H7 (cell line): Measurements from ENCODE around the gene YEATS2. TPM values are rescaled to one million over a fixed set of nuclear protein-coding genes. Genes with fewer than 3 reads are reported as not detected.
"Not testable (repeated sequence)": the region's sequence is repeated elsewhere in the genome, so short reads cannot be mapped to it uniquely, and the experiment has no call there.

Experiments used
- DNase-seq: peaks from one replicate; pipeline ENCODE4 v3.0.0; 2012
- H3K27me3 ChIP-seq: 2 replicates; pipeline ENCODE4 v1.6.0; 2011; ENCODE audit warnings: mild to moderate bottlenecking, low read length; ENCODE audit not compliant: control insufficient read depth, insufficient read depth
- H3K36me3 ChIP-seq: replicated peaks from 2 replicates; pipeline ENCODE4 v1.5.1; 2011; ENCODE audit warnings: low read length; ENCODE audit not compliant: control insufficient read depth, insufficient read depth
- H3K4me3 ChIP-seq: 2 replicates; pipeline ENCODE4 v1.5.1; 2011; ENCODE audit warnings: low read depth, mild to moderate bottlenecking, control low read depth, low read length, moderate library complexity; ENCODE audit not compliant: insufficient read depth
- total RNA-seq: library from RNA; depleted of rRNA; stranded (reverse); fragments of >200 nt; shearing (Covaris generic); gene quantifications from 2 replicates; pipeline ENCODE4 v1.2.3, GENCODE V29; 2014

YEATS2 gene
- total RNA-seq, 1 experiment from 2014 or later = 46.5 TPM

- H3K36me3 ChIP-seq = 0 out of 2 replicates have a peak, but pooled peaks cover 1% of the 10 kb centered on the region
- no peaks in the 10 kb centered on the region for H3K27me3 ChIP-seq
- peak overlapping the region; percentile 92 for H3K4me3 ChIP-seq
- peak; percentile 83 for DNase-seq
Observed at GRCh38 chr3:183698318-183698751, 738 bp downstream of the YEATS2 start.

- peak; percentile 32 for DNase-seq
- peak overlapping the region; percentile 92 for H3K4me3 ChIP-seq
- 0 out of 2 replicates have a peak, but pooled peaks cover 1% of the 10 kb centered on the region for H3K36me3 ChIP-seq
- no peaks in the 10 kb centered on the region for H3K27me3 ChIP-seq
Observed at GRCh38 chr3:183698756-183699155, 1.2 kb downstream of the YEATS2 start.

DNA sequence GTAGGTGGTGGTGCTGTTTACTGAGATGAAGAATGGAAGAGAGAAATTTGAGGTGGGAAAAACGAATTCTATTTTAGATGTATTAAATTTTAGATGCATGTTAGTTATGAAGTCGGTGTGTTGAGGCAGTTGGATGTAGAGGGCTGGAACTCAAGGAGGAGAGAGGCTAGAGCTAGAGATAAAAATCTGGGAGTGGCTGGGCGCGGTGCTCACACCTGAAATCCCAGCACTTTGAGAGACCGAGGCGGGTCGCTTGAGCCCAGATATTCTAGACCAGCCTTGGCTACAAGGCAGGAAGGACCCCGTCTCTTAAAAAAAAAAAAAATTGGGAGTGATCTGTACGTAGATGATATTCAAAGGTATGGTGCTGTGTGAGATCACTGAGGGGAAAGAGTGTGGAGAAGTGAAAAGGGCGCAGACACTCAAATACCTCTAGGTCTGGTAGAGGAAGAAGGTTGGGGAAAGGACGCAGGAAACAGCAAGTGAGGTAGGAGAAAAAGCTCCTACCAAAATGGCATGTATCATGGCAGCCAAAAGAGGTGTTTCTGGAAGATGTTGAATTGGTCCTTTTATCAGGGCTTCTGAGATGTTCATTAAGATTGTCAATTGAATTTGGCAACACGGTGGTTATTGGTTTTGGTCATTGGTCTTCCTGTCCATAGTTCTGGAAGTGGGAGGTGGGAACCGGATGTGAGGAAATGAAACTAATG lies 1.8 kb downstream of the YEATS2 start:
- peak overlapping the region; percentile 92 for H3K4me3 ChIP-seq
- 0 out of 2 replicates have a peak, but pooled peaks cover 1% of the 10 kb centered on the region for H3K36me3 ChIP-seq
- no peaks in the 10 kb centered on the region for H3K27me3 ChIP-seq
- peak; percentile 36 for DNase-seq

GRCh38 chr3:183701744-183702143 lies 4.1 kb downstream of the YEATS2 start:
- H3K4me3 ChIP-seq = no peak overlapping the region
- DNase-seq = peak; percentile 35
- 0 out of 2 replicates have a peak, but pooled peaks cover 1% of the 10 kb centered on the region for H3K36me3 ChIP-seq

GRCh38 chr3:183703892-183704291 lies 6.3 kb downstream of the YEATS2 start:
- not testable (repeated sequence) for H3K27me3 ChIP-seq, DNase-seq, H3K36me3 ChIP-seq

More at GRCh38 chr3:183701744-183702143, 4.1 kb downstream of the YEATS2 start:
- H3K27me3 ChIP-seq = no peaks in the 10 kb centered on the region

DNA sequence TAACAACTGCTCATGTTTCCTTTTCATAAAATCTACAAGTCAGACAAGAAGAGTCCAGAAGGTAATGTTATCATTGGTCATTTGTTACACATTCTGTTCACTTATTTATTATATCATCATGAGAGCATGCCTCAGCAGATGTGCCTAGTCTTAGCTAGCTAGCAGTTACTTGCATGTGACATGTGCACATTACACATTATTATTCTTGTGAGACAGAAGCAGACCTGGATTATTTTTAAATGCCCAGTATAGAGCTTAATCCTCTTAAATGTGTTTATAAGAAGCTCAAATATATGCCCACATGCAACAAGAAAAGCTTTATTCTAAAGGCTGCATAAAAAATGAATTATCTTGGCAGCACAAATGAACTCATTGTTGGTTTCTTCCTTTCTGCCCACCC lies 12.6 kb downstream of the YEATS2 start:
- no peak for DNase-seq
- Histone ChIP-seq H3K4me3 (no peak overlapping the region), H3K36me3 (no peaks in the 10 kb centered on the region; the same call in 1 of the 2 replicates), H3K27me3 (no peaks in the 10 kb centered on the region)

More at GRCh38 chr3:183703892-183704291, 6.3 kb downstream of the YEATS2 start:
- H3K4me3 ChIP-seq = not testable (repeated sequence)

GRCh38 chr3:183711516-183711915 lies 13.9 kb downstream of the YEATS2 start:
- no peak overlapping the region for H3K4me3 ChIP-seq
- no peaks in the 10 kb centered on the region for H3K27me3 ChIP-seq
- H3K36me3 ChIP-seq = no peaks in the 10 kb centered on the region; the same call in none of the 2 replicates
- DNase-seq = no peak

DNA sequence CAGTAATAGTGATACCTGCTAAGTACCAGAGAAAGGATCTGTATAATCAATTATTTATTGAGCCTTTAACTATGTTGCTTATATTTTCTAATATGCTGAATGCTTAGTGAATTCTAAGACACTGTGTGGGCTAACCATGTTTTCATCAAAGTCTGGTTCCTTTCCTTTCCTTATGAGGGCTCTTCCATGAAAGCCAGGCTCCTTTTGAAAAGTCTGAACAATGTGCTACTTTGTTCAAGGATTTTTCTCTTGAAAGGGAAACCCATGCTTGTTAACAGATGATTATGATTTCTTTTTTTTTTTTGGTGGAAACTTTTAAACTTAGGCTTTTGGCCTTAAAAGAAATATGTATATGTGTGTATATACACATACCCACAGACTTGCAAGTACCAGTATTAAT lies 17.0 kb downstream of the YEATS2 start:
- H3K36me3 ChIP-seq = peaks cover 6% of the 10 kb centered on the region
- no peak overlapping the region for H3K4me3 ChIP-seq
- no peaks in the 10 kb centered on the region for H3K27me3 ChIP-seq
- DNase-seq = no peak

- DNase-seq = no peak
- Histone ChIP-seq H3K27me3 (no peaks in the 10 kb centered on the region), H3K36me3 (peaks cover 14% of the 10 kb centered on the region), H3K4me3 (no peak overlapping the region)
Observed at GRCh38 chr3:183718012-183718411, 20.4 kb downstream of the YEATS2 start.

DNA sequence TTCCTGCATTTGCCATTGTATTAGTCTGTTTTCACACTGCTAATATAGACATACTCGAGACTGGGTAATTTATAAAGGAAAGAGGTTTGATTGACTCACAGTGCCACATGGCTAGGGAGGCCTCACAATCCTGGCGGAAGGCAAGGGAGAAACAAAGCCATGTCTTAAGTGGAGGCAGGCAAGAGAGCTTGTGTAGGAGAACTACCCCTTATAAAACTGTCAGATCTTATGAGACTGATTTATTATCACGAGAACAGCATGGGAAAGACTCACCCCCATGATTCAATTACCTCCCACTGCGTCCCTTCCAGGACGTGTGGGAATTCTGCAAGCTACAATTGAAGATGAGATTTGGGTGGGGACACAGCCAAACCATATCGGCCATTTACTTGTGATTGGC lies 27.8 kb downstream of the YEATS2 start:
- no peak overlapping the region for H3K4me3 ChIP-seq
- no peaks in the 10 kb centered on the region for H3K27me3 ChIP-seq
- no peak for DNase-seq
- H3K36me3 ChIP-seq = peaks cover 22% of the 10 kb centered on the region

- H3K27me3 ChIP-seq = no peaks in the 10 kb centered on the region
- H3K4me3 ChIP-seq = no peak overlapping the region
- H3K36me3 ChIP-seq = peaks cover 18% of the 10 kb centered on the region
- no peak for DNase-seq
Observed at GRCh38 chr3:183728204-183728603, 30.6 kb downstream of the YEATS2 start.

- H3K36me3 ChIP-seq = peaks cover 22% of the 10 kb centered on the region
Observed at GRCh38 chr3:183730361-183730760, 32.8 kb downstream of the YEATS2 start.

DNA sequence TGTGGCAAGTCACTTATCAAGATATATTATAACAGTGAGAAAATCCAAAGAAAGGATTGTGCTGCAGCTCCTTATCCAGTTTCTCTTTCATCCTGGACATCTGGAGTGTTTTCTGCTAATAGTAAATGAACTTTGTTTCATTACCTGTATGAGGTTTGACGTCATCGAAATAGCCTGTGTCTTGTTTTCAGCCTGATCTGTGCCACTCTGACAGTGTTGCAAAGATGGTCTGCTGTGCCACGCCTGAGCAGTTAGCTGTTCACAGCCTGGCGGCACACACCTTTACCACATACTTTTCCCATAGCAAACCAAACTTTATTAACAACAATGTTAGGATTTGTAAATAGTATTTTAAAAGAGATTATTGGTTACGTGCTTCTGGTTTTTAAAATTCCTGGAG lies 34.0 kb downstream of the YEATS2 start:
- peaks cover 21% of the 10 kb centered on the region for H3K36me3 ChIP-seq

More at GRCh38 chr3:183730361-183730760, 32.8 kb downstream of the YEATS2 start:
- no peak overlapping the region for H3K4me3 ChIP-seq
- DNase-seq = no peak
- no peaks in the 10 kb centered on the region for H3K27me3 ChIP-seq

DNA sequence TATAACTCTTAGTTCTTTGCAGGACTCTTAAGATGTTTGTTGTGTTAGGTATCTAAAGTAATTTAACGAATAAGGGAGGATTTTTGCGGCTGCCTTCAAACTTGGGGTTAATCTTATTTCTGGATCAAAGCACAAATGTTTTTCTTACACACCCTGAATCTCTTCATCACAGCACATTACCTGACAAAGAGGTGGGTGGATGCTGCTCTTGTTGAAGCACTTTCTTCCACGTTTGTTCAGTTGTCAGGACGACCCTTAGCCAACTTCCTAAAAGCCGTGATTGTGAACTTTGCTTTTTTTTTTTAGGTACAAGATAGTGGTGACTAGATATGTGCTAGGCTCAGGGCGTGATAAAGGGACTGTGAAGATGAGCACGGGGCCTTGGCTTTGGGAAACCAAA lies 36.0 kb downstream of the YEATS2 start:
- DNase-seq = no peak
- Histone ChIP-seq H3K27me3 (no peaks in the 10 kb centered on the region), H3K4me3 (no peak overlapping the region), H3K36me3 (peaks cover 13% of the 10 kb centered on the region)

More for the DNA sequence above, 34.0 kb downstream of the YEATS2 start:
- no peak for DNase-seq
- no peak overlapping the region for H3K4me3 ChIP-seq
- H3K27me3 ChIP-seq = no peaks in the 10 kb centered on the region

DNA sequence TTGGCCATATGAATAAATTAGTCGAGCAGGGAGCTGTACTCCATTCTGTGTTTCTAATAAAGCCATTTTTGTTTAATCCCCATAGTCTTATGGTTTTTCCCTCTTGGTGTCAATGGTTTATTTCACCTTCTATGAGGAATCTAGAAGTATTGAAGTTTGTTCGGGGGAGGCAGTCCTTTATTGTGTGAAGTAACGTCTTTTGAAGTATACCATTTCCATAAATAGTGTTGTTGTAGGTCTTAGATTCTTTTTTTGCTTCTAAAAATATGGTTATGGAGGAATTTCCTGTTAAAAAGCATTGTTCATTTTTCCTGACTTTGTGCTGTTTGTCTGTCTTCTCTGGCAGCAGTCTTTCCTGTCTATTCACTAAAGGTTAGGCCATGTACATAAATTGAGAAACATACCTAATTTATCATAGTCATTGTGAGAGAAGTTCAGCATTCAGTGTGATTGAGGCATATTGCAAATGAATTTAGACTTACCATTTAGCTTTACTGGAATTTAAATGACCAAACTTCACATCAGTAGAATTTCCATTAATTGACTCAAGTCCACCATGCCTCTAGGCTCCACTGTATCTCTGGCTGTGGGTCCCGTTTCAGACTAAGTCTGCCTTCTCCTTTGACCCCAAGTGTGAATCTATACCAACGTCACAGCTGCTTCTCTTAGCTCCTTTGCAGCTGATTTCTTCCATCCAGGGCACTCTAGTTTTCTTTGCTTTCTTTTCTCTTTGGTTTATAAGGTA lies 37.3 kb downstream of the YEATS2 start:
- no peaks in the 10 kb centered on the region for H3K27me3 ChIP-seq
- H3K36me3 ChIP-seq = peaks cover 12% of the 10 kb centered on the region
- H3K4me3 ChIP-seq = no peak overlapping the region
- no peak for DNase-seq
